Glomerular endothelial cell (primary cell): ENCODE measurements around the gene LRRC28. TPM values are rescaled to one million over a fixed set of nuclear protein-coding genes. Genes with fewer than 3 reads are reported as not detected.

Source experiments
- DNase-seq: peaks from one replicate; pipeline ENCODE4 v3.0.0-alpha.2; 2011; ENCODE audit warnings: low read depth, low spot score; ENCODE audit errors: extremely low read depth
- total RNA-seq: library from RNA; depleted of rRNA; stranded (reverse); fragments of >200 nt; gene quantifications from 2 replicates; pipeline ENCODE4 v1.2.3, GENCODE V29; 2015

LRRC28 gene
- total RNA-seq, 1 donor from 2014 or later = 24.4 TPM

DNA sequence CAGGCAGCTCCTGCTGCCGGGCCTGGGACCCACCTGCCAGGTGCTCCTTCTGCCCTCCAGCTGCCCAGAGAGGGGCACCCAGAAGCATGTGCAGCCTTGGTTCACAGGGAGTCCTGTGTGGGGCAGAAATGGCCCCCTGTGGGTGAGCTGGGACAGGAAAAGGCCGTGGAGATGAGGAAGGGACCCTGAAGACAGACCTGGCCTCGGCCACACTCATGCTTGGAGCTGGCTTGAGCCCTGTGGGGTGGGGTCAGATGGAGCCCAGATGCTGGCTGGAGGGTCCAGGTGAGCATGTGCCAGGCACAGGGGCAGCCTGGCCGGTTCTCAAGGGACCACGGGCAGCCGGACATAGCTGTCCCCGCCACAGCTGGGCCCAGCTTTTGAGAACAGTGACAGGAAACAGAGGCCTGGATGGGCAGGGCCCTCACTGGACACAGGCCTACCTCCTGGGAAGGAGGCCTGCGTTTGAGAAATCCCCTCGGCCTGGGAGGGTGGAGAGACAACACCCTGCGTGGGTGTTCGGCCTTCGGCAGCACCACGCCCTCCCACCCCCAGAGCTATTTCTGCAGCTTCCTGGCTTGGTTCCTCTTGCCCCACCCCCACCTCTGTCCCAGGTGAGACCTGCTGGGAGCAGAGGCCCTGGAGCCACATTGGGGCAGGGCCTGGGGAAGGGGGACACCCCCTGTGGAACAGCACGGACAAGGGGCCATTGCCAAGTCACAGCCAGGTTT, 181.9 kb downstream of the LRRC28 start:
- no peak for DNase-seq

DNA sequence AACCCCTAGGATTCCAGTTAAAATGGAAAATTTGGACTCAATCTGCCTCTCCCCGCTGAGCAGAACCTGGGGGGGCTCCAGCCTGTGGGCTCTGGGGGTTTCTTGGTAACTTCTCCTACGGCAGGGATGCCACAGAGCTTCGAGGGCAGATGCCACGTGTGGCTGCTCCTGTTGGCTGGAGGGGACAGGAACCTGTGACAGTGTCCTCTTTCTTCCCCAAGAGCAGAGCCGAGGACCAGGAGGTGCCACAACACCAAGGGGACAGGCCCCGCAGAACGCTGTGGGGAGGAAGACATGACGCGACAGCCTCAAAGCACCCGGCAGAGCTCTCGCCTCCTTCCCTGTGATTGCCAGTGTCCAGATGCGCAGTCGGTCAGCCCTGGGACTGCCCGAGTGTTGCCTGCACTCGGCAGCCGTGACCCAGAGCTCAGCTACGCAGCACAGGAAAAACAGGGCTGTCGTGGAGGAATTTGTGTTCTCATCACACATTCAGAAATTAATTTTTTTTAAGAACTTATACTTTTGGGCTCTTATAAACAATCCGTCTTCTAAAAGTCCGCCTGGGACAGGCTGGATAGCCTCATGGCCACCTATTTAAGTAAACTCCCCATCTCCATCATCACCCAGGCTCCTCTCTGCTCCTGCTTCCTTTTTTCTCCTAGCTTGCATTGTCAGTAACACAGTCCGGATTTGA, 182.6 kb downstream of the LRRC28 start:
- no peak for DNase-seq

DNA sequence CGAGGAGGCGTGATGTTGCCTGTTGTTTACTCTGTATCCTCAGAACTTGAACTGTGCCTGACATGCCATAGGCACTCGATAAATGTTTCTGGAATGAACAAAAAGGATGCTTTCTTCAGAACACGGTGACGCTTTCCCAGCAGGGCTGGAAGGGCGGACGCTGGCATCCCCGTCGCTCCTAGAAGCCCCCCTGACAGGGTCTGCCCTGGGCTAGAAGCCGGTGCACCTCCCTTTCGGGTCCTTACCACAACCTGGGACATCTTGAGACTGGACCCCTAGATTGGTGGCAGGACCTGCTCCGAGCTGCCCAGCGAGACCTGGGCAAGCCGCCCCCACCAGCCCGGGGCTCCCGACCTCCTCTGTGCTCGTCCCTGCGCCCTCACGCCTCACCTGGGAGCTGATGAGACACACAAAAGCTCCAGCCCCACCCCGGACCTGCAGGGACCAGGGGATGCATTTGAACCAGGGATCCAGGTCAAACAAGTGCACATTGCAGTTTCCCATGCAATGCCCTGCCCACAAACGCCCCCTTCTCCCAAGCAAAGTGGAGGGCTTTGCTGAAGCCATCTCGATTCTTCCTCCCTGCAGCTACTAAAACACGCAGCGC, 183.3 kb downstream of the LRRC28 start:
- no peak for DNase-seq

DNA sequence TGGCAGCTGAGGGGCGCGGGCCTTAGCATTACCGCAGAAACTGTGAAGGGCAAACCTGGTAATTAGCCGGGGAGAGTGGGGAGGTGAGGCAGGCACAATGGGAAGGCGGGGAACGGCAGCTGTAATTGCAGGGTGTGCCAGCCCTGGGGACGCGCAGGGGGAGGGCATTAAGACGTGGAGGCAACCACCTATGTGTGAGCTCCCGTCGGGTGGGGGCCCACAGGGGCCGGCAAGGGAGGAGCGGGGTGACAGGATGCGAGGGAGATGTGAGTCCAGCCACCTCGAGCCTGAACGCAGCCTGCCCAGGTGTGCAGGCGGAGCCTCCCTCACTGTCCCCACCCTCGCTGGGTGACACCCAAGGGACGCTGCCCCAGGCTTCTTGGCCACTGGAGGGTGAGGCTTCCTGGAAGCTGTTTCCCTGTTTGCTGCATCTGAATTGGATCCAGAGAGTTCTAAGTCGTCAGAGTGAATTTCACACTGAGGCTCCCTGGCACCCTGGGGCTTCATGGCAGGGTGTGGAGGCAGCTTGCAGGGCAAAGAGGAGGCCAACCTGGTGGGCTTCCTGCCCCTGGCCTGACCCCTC, 183.9 kb downstream of the LRRC28 start:
- DNase-seq = no peak

DNA sequence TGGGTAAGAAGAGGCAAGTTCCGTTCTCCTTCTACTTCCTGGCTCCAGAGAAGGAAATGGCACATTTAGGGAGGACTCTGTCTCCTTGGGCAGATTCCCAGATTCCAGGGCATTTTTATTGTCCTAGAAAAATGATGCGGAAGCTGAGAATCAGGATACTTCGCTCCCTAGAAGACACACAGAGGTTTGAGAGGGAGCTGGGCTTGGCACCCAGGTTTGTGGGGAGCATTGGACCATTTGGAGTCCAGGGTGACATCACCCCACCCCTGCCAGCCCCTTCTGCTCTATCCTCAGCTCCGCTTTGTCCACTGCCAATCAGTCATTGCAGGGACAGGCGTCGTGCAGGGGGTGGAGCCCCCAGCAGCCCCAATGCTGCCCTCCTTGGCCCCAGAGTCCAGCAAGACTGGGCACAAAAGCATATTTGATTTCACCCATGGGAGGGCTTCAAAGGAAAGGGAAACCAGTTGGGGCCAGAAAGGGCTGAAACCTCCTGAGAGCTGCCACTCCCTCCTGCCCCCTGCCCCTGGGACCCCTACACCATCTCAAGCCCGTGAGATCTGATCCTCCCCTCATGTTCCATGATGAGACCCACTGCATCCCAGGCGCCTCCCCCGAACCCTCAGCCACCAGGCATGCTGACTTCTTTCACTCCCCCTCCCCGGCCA, 184.7 kb downstream of the LRRC28 start:
- DNase-seq = no peak

DNA sequence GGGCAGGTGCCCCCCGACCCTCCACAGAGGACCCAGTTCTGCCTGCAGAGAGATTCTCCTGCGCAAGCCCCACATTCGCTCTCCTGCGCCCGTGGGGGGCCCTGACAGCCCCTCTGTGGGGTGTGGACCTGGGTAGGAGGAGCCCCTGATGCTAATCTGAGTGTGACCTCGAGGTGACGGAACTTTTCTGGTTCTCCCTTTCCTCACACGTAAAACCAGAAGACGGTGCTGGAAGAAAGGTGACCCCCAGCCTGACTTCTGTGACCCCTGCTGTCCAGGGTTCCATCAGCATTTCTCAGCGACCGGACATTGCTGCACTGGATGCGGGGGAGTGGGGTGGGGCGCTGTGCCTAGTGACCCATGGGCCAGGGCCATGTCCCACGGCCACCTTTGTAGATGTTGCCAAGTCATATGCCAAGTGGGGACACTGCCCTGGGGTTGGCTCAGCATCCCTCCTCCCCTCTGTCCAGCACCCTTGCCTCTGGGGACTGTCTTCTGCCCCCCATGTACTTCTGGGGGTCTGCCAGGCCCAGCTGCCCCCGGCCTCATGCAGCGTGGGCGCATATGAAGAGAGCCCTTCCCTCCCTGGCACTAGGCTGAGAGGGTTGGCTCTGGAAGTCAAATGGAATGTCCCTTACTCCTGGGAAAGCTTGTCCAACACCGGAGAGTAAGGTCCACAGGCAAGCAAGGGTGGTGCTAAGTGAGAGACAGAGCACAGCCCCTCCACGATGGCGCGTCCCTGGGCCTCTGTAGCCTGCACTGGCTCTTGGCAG, 185.4 kb downstream of the LRRC28 start:
- DNase-seq = no peak

DNA sequence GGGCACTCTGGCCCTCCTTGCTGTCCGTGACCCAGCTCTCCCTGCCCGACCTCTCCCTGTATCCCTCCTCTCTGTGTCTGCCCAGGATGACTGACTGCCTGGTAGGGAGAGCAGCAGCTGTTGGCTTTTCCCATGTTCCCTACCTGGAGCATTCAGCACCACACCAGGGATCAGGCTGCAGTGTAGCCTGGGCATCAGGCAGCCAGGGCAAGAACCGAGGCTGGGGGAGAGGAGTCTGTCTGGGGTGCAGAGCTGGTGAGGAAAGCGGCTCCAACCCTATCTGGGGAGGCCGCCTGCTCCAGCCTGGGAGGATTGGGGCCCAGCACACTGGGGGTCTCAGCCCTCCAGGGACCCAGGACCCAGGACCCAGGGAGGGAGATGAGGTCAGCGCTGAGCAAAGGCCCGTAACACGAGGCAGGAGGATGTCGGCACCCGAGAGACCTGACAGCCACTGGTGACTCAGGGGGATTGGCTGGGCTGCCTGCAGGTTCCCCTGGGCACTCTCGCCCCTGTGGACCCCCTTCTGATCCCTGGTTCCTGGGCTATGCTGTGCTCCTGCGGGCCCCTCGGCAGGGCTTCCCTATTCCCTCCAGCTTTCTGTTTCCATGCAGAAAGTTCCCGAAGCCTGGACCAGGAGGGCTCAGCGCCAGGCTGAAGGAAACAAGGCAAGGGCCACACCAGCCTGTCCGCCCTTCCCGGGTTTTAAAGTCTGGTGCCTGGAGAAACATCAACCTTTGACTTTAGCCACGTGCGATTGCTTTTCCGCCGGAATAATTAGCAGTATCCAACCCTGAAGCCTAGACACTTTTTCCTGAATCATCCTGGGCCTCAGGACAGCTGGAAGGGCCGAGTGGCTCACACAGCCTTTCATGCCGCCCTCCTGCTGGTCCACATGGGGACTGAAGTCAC, 186.3 kb downstream of the LRRC28 start:
- DNase-seq = no peak

DNA sequence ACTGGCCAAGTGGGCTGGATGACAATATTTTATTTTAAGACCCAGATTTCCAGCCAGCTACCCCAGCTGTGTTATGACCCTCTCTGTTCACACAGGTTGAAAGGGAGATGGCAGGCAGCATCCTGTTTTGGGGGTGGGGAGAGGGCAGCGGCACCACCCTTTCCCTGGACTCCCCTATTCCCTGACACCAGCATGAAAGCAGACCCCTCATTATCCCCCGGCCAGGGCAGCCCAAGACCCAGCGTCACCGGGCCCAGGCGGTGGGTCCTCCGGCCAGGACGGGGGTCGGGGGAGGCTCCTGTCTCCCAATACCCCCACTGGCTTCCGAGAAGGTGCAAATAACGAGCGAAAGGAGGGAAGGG, 186.9 kb downstream of the LRRC28 start:
- no peak for DNase-seq

DNA sequence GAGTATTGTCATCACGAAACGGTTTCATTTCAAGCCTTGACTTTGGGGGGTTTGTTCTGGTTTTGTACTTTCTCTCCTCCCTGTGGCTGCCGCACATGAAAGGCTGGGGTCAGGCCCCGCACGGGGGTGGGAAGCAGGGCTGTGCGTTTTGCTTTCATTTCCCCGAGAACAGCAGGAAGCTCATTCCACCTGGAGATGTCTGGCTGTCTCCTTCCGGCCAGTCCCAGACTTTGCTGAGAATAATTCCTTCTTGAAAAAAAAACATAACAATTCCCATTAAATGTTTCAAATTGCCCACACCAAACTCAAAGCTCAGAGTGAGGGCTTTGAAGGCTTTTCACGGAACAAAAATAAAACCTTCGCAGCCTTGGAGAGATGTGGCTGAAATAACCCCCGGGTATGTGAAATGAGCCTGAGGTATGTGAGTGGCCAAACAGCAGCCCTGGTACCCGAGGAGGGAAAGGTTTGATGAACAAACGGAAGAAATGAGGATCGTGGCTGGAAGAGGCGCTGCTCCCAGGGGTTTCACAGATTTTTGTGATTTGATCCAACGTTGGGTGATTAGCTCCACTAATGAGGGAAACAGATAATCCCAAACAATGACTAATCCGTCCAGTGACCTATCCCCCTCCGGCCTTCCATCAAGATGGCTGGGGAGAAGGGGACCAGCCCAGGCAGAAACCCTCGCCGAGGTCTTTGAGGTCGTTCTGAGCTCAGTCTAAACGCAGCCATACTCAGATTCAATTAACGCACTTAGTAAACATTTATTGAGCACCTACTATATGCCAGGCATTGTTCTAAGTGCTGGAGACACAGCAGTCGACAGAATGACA, 187.6 kb downstream of the LRRC28 start:
- no peak for DNase-seq

DNA sequence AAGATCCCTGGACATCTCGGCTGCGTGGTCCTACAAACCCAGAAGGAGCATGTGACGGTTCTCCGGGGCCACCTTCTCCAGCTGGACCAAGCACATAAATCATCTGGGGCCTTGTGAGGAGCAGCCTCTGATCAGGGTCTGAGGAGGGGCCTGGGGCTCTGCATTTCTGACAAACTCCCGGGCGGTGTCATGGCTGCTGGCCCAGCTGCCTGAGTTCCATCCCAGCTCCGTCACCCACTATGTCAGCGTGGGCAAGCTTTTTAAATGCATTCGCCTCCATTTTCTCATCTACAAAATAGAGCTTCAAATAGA, 188.2 kb downstream of the LRRC28 start:
- no peak for DNase-seq

DNA sequence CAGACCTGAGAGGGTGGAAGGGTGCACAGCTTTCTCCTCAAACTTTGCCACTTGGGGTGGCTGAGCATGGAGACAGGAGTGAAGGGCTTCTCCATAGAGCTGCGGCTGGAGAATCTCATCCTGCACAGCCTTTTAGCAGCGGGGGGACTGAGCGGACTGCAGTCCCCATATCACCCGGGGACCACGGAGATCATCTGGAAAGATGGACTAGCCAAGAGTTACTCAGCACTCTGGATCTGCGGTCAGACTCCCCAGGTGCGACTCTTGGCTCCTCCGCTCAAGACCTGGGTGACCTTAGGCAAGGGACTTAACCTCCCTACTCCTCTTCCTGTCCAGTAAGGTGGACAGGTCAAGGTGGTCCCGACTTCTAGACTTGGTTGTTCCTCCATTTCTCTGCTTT, 188.7 kb downstream of the LRRC28 start:
- no peak for DNase-seq

Other genes with a start within 250 kb of the LRRC28 start
- not detected in 2 replicates for gene PGPEP1L, start 243.7 kb upstream of the LRRC28 start, total RNA-seq
- gene SYNM, start 146.4 kb upstream of the LRRC28 start, total RNA-seq = 8.3 and 8.7 TPM in 2 replicates
- gene TTC23, start 1.9 kb upstream of the LRRC28 start, total RNA-seq = 17.8 and 18.8 TPM in 2 replicates